HTR-8/SVneo (cell line): ENCODE data around the gene KRTAP29-1.

Experiments used
- DNase-seq: peaks from one replicate; pipeline ENCODE4 v3.0.0; 2011; ENCODE audit warnings: low spot score, mixed read lengths; ENCODE audit not compliant: insufficient read length
- FAIRE-seq: peaks from 2 replicates; lab custom pipeline; 2011; peaks lifted over from hg19 to GRCh38; lab: Jason Lieb, UNC

KRTAP29-1 gene

DNA sequence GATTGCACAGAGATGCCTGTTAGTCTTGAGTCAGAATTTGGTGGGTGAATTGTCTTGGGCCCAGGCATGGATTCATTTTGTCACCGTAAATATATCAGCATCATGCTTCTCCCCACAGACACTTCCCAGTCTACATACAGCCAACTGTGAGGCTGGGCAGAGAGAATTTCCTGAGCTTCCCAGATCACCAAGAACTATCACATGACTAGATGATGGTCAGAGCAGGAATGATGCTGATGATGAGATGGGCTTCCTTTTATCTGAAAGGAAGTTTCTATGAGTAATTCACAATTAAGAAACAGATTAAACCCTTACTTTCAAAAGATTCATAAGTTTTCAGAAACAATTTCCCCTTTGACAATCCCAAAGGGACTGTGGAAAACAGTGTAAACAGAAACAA is 47.8 kb downstream of the KRTAP29-1 start:
- no peak for DNase-seq
- FAIRE-seq, result no peak
